Stimulated activated CD4-positive, alpha-beta T cell treated with anti-CD3 and anti-CD28 coated beads, TNF-alpha, amount 100 ng/mL, for 4 hours (primary cell): ENCODE results near the gene MPP1.

Experiments used
- DNase-seq, 3 experiments: peaks; one replicate each; pipeline ENCODE4 v3.0.0-alpha.2; 2020; ENCODE audit warnings: low read depth in 3 of 3

The MPP1 gene

DNA sequence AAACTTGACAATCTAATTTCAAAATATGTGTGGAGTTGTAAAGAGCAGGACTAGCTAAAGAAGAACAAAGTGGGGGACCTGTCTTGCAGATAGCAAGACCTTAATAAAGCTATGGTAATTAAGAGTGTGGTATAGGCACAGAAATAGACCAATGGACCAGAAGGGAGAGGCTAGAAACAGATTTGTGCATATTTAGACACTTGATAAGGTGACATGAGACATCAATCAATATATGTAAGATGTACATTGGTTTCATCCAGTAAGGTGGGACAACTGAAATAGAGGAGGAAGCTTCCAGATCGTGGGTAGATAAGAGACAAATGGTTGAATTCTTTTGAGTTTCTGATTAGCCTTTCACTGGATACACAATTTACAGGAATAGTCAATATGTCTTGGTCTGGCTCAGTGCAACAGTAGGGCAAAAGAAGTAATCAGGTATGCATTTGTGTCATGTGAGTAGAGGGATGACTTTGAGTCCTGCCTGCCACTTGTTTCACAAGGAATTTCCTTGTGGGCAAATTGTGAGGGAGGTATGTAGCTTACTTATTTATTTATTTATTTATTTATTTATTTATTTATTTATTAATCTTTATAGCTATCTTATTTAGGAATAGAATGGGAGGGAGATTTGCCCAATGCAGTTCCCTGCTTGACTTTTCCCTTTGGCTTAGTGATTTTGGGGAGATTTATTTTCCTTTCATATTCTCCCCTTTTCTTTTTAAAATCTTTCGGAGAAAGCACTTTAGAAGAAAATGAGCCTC is 7.2 kb upstream of the MPP1 start:
- DNase-seq: no peak

DNA sequence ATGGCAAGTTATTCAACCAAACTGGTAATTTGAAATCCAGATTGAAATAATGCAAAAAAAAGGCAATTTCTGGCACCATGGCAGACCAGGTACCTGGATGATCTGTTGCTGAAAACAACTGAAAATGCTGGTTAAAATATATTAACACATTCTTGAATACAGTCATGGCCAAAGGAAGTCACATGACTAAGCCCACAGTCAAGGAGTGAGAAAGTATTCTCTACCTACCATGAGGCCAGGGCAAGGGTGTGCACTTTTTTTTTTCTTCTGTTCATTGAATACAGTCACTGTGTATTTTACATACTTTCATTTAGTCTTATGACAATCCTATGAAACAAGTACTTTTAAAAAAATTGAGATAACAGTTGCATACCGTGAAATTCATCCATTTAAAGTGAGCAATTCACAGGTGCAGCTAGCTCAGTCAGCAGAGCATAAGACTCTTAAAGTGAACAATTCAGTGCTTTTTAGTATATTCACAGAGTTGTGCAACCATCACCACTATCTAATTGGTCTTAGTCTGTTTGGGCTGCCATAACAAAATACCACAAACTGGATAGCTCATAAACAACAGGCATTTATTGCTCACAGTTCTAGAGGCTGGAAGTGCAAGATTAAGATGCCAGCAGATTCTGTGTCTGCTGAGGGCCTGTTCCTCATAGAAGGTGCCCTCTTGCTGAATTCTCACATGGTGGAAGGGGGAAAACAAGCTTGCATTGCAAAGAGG is 4.8 kb upstream of the MPP1 start:
- DNase-seq: no peak

DNA sequence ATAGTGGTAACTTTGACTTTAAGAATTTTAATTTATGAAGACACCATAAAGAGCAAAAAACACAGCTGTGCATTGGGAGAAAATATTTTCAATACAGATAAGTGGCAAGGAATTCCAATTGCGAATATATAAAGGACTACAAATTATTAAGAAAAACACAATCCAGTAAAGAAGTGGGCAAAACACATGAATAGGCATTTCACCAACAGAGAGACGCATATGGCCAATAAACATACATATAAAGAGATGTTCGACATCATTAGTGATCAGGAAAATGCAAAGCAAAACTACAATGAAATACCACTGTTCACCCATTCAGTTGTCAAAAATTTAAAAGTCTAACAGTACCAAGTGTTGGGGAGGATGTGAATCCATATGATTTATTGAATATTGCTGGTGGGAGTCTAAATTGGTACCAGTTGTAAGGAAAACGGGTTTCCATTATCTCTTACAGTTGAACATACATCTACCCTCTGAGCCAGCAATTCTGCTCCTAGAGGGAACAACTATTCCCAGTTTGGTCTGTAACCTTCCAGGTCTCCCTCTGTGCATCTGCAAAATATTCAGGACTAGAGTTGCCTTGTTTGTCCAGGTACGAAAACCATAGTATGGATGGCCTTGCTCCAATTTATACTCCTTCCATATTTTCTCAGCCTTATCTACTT is 1.7 kb upstream of the MPP1 start:
- DNase-seq: no peak

DNA sequence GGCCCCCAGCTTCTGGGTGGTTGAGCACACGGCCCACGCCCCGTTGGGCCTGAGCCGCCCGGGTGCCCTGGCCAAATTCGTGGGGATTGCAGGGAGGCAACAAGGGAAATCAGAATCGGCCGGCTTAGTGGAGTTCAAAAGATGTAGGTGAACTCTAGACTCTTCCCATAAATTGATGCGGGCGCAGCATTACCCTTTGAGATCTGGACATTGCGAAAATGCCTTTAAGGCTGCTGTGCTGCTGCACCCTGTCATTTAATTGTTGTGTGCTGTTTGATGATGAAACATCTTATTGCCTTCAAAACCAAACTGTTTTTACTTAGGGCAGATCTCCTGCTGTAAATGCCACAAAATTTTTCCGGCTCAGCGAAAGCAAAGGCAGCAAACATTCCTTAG is 409 bp upstream of the MPP1 start:
- DNase-seq: no peak

DNA sequence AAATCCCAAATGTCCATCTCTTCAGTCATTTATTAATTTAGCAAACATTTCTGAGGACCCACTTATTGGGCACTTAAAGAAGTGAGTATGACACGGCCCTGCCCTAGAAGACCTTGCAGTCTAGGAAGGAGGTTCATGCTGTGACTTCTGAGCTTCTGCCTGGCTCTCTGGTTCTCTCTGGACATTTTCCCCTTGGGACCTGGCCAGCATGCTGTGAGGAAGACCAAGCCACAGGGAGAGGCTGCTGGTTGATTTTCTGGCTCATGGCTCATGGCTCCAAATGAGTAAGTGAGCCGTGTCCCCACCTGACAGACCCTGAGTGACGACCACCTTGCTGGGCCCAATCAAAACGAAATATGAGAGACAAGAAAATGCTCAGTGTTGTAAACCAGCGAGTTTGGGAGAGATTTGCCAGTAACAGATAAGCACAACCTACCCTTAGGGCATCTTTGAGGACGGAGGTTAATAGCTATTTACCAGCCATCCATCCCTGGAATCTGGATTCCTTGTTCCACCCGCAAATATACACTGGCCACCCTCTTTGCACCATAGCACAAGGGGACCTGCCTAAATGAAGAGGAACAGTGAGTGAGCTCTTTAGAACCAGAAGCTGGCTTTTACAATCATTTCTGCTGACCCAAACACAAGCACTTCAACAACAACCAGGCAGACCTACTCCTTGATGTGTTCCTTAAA is 876 bp downstream of the MPP1 start:
- no peak for DNase-seq

DNA sequence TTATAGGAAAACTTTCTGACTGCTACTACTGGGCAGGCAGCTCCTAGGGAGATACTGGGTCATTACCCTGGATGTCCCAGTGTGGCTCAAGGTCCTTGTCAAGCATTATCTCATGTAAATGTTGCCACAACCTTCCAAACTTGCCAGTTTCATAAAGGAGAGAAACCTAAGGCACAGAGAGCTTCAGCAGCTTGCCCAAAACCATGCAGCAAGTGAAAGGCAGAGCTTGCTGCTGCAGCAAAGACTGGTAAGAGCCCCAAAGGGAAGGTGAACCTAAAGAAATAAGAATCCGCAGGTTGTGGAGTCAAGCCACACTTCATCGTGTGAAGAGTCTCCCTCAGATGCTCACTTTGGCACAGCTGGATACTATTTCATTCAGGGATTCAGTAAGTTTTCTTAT is 2.3 kb downstream of the MPP1 start:
- no peak for DNase-seq

DNA sequence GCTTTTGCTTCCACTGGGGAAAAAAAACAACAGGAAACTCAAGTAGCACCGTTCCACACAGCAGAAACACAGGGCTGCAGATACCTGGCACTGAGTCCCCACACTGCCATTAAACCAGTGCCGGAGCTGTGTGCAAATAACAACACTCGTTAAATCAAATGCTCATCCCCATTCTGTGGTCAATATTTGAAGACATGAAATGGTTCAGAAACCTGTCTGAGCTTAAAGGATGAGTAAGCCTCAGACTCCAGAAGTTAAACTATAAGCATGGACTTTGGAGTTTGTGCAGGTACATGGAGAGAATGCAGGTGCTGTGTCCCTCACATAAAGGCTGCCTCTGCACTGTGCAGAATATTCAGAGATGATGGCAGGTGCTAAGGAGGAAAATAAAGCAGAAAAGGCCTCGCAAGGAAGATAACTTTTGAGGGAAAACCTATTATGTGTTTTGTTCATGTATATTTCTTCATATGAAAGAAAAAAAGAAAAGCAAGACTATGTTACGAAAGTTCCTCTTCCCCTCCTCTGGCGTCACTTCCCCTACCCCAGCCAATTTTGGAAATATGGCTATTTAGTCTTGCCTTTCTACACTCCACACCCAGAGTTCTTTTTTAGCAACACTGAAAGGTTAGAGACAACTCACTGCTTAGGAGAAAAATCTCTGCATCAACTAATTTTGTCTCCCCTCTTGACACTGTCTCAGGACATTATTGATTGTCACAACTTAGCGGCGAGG is 4.6 kb downstream of the MPP1 start:
- no peak for DNase-seq

DNA sequence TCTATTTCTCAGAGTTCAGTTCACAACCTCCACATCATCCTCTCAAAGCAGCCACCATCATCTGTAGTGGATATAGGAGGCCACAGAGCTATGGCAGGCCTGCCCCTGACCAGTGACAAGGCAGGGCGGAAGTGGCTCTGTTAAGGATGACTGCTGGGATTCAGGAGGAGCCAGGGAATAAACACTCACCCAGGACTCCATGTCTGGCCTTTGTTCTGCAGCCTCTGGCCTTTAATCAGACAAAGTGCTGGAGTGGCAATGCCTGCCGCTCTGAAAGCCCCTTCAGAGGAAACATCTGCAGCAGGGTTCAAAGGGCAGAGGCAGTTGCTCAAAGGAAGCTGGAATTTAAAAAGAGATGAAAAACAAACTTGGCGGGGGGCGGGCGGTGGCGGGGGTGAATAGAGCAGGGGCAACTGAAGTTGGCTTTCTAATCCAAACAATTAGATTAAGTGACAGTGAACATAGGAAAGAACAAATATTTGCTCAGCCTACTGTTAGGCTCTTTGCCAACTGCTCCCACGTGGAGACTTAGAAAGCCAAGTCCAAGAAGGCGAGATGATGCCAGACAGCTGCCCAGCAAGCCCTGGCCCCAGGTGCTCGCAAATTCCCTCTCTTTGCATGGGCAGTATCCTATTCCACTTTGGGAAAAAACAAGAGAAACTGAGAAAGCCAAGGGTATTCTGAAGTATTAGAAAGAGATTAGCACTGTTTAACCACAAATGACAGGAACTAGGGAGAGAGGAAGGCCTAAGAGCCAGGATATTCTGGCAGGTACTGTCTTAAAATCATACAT is 5.5 kb downstream of the MPP1 start:
- no peak for DNase-seq

DNA sequence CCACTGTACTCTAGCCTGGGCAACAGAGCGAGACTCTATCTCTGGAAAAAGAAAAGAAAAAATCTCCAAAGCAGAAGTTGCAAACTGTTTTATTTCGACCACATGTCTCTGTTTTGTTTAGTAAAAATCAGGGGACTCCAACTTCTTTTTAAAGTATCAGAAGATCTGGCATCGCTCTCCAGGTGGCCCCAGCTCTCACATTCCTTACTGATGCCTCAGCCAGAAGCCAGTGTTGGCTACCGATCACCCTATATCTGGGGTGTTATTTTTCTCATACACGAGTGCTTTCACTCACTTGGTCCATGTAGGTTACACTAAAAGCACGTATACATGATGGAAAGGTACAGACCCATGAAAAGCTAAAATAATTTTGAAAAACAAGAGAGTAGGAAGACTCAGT is 8.3 kb downstream of the MPP1 start:
- DNase-seq: no peak

DNA sequence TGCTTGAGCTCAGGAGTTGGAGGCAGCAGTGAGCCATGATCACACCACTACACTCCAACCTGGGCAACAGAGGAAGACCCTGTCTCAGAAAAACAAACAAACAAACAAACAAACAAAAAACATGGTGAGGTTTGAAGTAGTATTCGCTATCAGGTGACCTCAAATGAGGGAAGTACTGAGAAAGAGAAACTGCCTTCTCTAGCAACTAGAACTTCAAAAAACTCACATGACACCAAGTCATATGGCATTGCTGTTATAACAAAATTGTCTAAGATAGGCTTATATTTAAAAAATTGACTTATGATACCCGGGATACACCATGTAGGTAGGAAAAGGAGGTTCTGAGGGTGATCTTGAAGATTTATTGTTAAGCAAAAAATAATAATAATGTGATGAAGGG is 10.3 kb downstream of the MPP1 start:
- no peak for DNase-seq

DNA sequence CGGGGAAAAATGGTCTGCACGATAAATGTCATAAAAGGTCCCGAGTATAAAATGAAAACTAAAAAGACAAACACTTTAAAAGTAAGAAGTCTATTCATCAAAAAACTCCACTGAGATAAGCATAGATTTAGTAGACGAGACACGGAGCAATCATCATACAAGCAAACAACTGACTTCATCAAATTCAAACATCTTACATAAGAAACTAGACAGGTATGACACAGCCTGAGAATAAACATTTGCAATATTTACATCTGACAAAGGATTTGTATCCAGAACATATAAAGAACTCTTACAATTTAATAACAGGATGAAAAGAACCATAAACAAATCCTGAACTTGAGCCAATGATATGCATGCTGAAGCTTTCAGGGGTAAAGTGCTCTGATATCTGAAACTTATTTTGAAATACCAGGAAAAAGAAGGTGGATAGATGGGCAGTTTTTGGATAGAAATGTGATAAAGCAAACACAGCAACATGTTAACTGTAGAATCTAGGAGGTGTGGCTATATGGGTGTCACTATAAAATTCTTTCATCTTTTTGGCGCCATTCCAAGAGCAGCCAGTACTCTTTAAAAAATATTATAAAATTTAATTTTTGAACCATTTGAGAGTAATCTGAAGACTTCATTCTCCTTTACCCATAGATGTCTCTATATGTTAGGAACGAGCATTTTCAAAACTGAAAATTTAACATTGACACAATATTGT is 12.0 kb downstream of the MPP1 start:
- no peak for DNase-seq

DNA sequence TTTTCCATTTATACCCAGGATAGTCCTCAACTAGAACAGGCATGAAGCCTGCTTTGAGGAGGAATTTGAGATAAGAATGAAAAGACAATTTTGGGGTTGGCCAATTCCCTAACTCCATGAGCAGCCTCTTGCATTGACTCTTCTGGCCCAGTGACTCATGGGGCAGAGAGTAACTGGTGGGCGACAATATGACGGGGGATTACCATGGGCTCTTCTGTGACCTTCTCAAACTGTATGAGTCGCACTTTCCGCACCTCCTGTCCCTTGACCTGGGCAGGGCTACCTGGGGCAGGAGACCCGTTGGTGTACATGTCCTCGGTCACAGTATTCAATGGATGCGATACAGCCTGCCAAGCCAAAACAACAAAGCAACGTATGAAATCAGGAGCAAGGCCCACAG is 13.3 kb downstream of the MPP1 start:
- DNase-seq: no peak

DNA sequence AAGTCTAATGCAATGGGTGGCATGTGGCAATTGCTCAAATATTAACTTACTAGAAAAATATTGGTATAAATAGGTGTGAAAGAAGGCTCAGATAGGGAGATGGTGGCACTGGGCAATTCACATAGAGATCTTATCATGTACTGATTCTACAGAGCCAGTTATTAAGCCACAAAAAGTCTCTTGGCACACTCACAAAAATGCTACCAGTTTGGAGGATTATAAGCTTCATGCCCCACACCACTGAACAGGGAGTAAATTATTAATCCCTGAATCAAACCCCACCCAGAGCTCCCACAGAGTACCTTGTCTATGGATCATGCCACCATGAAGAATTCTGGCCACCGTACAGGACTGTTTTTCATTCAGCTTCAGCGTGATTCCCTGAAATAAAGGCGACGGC is 13.8 kb downstream of the MPP1 start:
- no peak for DNase-seq

DNA sequence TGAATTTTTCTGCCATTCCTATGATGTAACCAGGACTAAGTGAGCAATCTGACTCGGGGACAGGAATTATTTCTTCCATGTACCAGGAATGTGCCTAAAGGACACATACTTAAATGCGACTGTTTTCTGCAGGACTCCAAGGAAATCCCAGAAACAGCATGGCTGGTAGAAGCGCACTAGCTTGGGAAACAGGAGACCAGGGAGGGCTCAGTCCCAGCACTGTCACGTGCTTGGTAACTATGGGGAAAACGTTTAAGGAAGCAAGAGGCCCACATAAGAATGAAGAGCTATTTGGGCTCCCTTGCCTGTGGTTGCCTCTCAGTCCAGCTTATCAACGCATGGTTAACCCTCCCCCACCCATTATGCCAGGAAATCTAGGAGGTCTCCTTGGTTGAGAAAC is 19.6 kb downstream of the MPP1 start:
- no peak for DNase-seq

DNA sequence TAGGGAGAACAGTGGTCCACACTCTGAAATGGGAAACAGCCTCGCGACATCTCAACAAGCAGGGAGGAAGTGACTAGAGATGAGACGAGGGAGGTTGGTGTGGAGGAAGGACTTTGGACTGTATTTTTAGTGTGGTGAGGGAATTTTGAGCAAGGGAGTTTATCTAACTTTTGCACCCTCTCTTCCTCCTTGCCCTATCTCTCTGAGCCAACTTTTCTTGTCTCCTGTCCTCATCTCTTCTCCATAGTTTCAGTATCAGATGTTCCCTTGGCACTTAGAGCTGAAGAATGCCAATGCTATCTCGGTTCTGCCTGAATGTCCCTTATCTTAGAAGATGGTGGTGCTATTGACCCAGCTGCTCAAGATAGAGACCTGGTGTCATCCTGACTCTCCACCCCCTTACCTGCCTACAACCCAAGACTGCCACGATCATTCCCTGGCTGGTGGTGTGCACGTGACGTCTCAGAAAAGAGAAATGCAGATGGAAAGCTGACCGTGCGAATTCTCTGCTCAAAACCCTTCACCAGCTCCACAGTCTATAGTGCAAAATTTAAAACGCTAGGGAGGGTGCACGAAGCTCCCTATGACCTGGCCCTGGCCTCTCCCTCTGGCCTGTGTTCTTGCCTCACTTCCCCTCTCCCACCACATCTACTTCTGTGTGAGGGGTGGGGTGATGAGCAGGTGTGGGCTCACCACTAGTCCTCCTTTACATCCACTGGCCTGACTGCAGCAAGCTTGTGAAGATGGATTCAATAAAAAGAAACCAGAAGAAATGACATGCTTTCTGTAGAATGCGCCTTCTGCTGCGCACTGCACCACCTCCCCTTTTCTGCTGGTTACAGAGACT is 20.9 kb downstream of the MPP1 start:
- DNase-seq: no peak

DNA sequence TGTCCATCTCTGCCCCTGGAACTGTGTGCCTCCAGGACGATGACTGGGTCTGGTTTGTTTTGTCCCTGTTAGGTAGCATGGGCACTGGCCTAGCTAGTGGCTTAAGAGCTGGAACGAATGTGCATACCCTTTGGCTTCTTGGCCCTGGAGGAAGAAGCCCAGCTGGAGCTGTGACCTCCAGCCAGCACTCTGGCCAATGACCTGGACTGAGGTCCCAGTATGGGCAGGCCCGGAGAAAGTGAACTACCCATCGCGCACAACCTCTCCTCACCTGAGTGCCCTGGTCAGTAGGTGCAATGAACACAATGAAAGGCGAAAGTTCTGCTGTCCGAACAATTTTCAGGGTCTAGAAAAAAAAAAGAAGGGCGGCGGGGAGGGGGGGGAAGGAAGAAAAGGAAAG is 24.3 kb downstream of the MPP1 start:
- no peak for DNase-seq

DNA sequence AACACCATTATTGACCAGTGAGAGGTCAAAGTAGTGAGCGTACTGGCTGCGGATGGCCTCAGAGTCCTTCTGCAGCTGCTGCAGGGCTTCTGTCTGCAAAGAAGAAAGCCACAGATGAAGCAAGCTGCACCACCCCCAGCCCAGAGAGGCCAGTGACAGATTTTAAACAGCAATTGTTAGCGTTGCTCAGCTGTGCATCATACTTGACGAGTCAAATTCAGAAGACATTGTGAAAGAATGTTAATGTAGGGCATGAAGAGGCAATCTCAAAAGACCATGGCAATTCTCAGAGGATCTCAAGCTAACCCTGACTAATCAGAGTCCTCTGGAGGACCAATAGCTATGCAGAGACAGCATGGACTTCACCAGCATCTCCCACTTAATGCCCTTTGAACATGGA is 26.0 kb downstream of the MPP1 start:
- no peak for DNase-seq

DNA sequence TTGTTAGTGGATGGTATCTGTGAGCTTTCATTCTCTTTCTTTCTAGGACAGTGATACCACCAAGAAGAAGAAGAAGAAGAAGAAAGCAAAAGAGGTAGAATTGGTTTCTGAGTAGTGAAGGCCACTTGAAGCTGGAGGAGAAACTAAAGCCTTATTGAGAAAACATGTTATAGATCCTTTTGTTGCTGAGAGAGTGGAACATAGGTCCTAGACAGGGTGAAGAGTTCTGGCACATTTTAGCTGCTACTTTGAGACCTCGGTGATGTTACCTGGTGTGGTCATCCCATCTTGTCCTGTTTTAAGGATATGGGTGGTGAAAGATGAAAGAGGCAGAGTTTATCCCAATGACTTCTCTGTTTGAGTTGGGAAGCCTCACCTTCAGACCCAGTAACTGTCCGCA is 28.5 kb downstream of the MPP1 start:
- DNase-seq: no peak
